GM18517 (cell line): ENCODE measurements around the gene UPF1.
"Not testable (repeated sequence)": the region's sequence is repeated elsewhere in the genome, so short reads cannot be mapped to it uniquely, and the experiment has no call there.

Experiments used
- ATAC-seq: cut with Tn5 transposase; IDR thresholded peaks from one replicate; pipeline ENCODE4 v1.9.1; 2021; ENCODE audit warnings: mild to moderate bottlenecking, moderate library complexity; ENCODE audit not compliant: unreplicated experiment

Gene UPF1

DNA sequence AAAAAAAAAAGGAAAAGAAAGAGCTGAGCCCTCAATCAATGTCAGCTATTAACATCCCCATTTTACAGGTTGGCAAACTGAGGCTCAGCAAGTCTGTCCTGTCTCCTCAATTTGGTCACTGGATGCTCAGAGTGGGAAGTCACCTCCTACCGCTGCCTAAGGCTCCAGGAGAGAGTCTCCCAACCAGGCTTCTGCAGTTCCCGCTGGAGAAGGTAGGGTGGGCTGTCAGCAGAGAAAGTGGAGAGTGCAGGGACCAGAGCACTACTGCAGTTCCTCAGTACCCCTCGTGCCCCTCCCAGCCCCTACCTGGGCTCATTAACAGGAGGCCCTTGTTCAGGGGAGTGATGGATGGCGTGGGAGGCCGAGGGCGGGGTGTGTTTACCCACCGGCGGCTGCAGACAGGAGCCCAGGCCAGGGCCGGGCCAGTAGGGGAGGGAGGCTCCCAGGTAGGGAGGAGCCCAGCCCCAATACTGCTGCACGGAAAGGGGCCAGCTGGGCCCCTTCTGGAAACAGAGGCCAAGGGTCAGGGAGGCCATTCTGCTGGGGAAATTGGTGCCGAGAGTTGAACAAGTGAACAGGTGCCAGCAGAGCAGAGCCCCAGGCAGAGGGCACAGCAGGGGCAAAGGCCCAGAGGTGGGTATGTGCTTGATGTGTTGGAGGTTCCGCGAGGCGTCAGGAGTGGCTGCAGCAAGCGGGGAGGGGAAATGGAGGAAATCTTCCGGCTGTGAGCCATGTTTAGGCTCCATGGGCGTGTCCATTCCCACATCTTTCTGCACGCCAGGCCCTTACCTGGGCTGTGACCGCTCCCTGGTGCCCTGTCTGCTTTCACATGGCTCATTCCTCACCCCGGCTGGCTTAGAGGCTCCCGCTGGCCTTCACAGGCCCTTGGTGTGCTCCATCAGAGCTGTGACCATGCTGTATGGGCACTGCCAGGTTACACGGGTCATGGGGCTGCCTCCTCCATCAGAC is 33.1 kb upstream of the UPF1 start:
- ATAC-seq, result no peak

DNA sequence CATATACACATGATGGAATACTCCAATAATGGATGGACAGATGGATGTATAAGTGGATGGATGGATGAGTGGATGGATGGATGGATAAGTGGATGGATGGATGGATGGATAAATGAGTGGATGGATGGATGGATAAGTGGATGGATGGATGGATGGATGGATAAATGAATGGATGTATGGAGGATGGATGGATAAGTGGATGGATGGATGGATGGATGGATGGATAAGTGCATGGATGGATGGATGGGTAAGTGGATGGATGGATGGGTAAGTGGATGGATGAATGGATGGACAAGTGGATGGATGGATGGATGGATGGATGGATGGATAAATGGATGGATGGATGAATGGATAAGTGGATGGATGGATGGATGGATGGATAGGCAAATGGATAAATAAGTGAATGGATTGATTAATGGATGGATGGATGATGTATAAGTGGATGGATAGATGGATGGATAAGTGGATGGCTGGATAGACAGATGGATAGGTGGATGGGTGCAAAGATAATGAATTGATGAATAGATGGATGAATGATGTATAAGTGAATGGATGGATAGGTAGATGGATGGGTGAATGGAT is 32.3 kb upstream of the UPF1 start:
- no peak for ATAC-seq

DNA sequence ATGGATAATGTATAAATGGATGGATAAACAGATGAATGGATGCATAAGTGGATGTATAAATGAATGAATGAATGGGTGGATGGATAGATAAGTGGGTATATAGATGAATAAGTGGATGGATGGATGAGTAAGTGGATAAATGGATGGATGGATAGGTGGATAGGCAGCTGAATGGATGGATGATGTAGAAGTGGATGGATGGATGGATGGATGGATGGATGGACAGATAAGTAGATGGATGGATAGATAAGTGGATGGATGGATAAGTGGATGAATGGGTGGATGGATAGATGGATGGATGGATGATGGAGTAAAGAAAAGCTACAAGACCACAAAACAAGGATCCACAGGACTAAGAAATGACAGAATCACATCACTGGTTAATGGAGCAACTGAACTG is 31.7 kb upstream of the UPF1 start:
- ATAC-seq, result no peak

DNA sequence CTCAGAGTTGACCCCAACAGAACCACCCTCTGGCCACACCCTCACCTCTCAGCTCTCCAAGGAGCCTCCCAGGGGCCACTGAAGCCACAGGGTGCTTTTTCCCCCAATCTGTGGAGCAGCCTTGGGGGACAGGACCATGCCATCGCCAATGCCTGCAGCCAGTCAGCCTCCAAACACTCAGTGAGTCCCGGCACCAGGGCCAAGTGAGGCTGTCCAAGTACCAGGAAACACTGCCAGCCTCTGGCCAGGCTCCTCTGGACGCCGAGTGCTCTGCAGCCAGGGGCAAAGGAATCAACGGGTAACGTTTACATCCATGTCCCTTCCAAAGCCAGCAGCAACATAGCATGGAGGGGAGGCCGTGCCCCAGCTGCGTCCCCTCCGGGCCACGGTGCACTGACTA is 31.1 kb upstream of the UPF1 start:
- ATAC-seq, result no peak

DNA sequence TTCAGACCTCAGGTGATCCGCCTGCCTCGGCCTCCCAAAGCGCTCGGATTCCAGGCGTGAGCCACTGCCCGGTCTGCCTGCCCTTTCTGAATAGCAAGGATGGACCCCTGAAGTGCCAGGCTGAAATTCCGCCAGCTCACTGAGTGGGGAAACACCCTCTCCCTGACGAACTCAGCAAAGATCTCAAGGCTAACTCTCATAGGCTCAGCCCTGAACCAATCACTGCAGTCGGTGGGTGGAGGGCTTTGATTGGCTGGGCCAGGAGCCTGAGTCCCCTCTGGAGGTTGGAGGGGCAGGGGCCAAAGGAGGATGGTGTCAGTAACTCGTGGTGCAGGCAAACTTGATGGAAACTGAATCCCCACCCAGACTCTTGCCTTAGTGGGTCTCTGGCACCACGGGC is 29.4 kb upstream of the UPF1 start:
- ATAC-seq, result no peak

DNA sequence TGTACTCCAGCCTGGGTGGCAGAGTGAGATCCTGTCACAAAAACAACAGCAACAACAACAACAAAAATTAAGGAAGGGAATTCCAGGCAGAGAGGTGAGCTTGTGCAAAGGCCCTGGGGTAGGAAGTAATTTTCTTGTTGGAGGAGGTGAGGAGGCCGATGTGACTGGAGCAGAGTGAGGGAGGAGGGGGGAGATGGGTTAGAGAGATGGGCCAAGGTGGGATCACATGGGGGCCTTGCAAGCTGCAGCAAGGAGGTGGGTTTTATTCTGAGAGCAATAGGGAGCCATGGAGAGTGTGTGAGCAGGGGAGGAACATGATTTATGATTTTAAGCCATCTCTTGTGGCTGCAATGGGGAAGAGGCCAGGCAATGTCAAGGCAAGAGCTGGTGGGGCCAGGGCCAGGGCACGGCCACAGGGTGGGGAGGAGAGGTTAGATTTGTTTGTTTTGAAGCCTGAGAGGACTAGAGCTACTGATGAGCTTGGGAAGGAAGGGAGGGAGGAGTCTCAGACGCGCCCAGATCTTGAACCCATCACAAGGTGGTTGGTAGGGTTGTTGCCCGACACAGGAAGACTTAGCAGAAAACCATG is 28.1 kb upstream of the UPF1 start:
- no peak for ATAC-seq

DNA sequence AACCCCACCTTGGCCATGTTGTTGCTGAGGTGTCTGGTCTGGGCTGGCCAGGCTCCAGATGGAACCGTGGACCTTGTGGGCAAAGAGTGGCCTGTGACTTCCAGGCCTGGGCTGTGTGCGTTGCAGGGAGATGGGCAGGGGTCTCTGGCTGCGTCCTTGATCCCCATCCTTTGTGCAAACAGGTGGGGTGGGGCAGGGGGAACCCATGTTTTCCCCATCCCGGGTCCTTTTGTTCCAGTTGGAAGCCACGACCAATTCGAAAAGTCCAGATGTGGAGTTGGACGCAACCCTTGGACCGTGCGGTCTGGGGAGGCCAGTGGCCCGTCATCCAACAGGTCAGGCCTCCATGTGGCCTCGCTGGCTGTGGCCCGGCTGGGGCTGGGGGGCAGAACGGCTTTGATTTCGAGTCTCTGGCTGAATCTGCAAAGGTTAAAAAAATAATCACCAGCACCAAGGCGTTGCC is 27.6 kb upstream of the UPF1 start:
- ATAC-seq, result no peak

DNA sequence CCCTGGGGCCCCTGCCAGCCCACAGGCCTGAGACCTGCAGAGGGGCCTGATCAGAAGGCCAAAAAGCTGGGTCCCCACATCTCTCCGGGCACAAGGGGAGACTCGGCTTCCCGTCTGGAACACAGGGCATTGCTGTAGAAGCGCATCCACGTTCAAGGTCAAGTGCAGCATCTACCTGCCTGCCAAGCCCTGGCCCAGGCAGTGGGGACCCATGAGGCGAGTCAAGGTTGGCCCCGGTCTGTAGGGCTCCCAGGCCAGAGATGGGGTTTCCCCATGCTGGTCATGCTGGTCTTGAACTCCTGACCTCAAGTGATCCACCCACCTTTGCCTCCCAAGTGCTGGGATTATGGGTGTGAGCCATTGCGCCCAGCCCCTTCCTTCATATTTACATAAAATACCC is 27.1 kb upstream of the UPF1 start:
- ATAC-seq, result no peak

DNA sequence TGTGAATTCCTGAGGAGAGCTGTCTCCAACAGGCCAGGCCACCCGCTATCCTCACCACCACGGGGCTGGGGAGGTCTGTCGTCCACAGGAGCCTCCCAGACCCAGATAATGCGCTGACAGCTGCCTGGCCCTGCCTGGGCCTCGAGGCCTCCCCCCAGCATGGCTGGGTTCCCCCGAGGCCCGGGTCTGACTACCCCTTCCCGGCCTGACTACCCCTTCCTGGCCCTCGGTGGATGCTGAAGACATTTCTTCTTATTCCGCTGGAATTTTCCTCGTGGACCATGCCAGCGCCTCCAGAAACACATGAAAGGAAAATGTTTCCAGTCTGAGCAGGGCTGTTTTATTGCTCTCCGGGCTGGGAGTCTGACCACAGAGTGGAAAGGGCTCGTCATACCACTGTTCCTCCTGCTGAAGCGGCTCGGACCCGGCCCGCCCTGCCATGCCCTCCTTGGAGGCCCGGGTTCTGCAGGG is 23.9 kb upstream of the UPF1 start:
- ATAC-seq, result no peak

DNA sequence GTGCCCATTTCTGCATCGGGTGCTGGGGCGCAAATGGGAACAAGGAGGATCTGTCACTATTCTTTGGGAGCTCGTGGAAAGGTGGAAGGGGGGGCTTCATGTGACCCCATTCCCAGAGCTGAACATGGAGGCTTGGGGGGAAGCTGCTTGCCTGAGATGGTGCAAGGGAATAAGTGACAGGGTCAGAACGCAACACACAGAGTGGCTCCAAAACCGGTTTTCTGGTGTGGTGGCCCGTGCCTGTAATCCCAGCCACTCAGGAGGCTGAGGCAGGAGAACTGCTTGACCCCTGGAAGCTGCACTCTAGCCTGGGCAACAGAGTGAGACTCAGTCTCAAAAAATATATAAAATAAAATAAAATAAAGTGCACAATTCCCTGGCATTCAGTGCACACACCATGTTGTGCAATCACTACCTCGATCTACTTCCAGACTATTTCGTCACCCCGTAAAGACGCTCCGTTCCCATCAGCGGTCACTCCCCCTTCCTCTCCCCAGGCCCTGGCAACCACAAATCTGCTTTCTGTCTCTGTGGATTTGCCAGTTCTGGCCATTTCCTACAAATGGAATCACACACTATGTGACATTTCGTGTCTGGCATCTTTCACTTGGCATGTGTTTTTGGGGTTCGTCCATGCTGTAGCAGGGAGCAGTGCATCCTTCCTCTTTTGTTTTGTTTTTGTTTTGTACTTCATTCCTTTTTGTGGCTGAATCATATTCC is 22.4 kb upstream of the UPF1 start:
- ATAC-seq, result no peak

DNA sequence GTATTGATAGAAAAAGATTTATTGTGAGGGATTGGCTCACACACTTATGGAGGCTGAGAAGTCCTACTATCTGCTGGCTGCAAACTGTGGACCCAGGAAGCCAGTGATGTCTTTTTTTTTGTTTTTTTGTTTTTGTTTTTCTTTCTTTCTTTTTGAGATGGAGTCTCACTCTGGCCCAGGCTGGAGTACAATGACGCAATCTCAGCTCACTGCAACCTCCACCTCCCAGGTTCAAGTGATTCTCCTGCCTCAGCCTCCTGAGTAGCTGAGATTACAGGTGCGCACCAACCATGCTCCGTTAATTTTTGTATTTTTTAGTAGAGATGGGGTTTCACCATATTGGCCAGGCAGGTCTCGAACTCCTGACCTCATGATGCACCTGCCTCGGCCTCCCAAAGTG is 20.1 kb upstream of the UPF1 start:
- not testable (repeated sequence) for ATAC-seq

DNA sequence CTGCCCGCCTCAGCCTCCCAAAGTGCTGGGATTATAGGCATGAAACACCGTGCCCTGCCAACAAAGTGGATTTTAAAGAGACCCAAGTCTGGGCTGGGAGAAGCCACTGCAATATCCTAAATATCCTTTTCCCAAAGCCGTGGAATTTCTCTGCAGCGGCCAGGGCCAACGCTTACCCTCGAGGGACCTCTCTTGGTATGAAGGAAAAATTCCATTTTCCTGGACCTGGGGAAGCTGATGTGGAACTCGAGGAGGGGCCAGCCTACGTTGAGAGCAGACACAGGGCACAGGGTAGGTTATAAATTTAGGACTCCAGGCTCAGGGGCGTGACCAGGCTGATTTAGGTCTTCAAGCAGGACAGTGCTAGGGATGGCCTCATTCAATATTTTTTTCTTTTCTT is 17.7 kb upstream of the UPF1 start:
- ATAC-seq, result no peak

DNA sequence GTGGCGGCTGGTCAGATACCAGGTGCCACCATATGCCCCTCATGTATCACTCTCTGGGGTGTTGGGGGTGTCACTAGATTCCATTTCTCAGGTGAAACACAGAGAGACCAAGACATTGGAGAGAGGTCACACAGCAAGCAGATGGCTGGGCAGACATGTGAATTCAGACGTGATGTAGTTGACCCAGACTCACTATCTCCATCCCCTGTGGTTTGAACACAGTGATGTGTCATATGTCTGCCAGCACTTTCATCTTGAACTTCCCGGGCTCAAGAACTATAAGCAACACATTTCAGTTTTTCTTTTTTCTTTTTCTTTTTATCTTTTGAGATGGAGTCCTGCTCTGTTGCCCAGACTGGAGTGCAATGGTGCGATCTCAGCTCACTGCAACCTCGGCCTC is 16.1 kb upstream of the UPF1 start:
- ATAC-seq, result no peak

DNA sequence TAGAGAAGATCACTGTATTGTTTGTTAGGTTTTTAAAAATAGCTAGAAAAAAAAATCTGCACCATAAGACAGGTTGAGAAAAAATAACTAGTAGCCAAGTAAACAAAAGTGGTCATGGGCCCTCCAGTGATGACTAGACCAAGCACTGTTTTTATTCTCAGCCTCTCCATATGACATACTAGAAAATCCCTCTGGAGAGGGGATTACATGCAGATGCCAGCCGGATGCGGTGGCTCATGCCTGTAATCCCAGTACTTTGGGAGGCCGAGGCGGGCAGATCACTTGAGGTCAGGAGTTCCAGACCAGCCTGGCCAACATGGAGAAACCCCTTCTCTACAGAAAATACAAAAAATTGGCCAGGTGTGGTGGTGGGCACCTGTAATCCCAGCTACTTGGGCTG is 15.1 kb upstream of the UPF1 start:
- ATAC-seq, result not testable (repeated sequence)

DNA sequence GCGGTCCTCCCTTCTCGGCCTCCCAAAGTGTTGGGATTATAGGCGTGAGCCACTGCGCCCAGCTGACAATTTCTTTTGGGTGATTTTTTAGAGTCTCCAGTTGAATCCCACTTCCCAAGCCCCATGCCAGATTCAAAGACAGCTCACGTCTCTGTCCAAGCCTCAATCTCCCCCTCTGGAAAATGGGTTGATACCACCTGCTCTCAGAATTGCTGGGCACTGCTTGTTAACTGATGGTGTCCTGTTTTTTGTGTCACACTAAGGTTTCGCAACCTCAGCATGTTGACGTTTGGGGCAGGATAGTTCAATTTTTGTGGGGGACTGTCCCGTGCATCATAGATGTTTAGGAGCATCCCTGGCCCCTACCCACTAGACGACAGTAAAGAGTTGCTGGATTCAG is 14.2 kb upstream of the UPF1 start:
- no peak for ATAC-seq

DNA sequence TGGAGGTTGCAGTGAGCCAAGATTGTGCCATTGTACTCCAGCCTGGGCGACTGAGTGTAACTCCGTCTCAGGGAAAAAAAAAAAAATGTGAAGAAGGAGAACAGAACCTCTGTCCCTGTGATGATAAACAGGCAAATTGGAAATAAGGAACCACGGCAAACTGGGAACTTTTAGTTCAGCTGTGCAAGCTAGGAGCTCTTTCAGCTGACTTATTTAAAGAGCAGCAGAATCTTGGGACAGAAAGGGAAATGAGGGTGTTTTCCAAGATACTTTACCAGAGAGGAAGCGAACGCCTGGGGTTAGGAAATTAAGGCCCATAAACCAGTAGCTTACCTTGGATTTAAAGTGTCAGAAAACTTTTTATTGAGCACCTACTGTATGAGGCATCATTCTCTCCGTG is 3.0 kb upstream of the UPF1 start:
- ATAC-seq, result no peak

DNA sequence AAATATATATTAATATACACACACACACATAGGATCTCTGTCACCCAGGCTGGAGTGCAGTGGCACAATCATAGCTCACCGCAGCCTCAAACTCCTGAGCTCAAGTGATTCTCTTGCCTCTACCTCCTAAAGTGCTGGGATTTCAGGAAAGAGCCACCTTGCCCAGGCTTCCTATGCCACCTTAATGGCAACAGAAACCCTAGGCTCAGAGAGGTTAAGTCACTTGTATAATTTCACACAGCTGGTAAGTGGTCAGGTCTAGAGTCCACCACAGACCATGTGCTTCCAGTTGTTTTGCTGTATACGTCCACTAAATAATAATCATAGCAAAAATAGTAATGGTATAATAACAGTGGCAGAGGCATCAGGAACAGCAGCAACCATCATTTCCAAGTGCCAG is 1.3 kb upstream of the UPF1 start:
- no peak for ATAC-seq

DNA sequence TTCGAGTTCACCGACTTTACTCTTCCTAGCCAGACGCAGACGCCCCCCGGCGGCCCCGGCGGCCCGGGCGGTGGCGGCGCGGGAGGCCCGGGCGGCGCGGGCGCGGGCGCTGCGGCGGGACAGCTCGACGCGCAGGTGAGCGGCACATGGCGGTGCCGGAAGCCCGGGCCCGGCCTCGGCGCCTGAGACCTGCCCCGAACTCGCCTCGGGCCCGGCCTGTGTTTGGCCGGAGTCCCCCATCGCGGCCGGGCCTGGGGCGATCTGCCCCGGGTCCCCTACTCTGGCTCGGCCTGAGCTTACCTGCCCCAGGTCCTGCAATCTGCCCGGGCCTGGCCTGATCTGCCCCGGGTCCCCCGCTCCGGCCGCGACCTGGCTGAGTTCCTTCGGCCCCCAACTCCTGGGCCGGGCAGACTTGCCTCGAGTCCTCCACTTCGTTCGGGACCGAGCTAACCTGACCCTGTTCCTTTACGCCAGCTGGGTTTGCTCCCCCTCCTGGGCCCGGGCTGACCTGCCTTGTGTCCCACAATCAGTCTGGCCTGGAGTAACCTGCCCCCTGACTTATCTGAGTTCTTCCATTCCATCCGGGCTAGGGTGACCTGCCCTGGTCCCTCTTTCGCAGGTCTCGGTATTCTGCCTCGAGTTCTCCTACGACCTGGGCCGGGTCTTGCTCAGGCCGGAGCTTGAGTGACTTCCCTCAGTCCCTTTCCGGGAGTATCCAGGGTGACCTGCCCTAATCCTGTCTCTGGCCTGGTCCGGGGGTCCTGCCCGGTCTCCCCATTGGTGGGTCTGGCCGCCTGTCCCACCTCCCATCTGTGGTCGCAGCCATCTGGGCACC is 764 bp downstream of the UPF1 start:
- peak; percentile 12 for ATAC-seq

DNA sequence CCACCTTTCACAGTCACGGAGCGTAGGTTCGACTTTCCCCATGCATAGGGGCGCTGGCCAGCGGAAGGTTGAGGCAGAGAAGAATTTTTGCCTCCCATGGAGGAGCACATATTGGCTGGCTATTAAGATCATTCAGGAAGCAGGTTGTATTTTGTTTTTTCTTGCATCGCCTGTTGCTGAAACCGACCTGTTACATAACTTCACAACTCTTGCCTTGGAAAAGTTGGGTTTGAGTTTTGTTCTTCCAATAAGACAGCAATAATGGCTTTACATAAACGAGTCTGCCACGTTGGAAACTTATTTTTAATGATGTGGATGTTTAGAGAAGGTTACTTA is 1.4 kb downstream of the UPF1 start:
- ATAC-seq, result no peak

DNA sequence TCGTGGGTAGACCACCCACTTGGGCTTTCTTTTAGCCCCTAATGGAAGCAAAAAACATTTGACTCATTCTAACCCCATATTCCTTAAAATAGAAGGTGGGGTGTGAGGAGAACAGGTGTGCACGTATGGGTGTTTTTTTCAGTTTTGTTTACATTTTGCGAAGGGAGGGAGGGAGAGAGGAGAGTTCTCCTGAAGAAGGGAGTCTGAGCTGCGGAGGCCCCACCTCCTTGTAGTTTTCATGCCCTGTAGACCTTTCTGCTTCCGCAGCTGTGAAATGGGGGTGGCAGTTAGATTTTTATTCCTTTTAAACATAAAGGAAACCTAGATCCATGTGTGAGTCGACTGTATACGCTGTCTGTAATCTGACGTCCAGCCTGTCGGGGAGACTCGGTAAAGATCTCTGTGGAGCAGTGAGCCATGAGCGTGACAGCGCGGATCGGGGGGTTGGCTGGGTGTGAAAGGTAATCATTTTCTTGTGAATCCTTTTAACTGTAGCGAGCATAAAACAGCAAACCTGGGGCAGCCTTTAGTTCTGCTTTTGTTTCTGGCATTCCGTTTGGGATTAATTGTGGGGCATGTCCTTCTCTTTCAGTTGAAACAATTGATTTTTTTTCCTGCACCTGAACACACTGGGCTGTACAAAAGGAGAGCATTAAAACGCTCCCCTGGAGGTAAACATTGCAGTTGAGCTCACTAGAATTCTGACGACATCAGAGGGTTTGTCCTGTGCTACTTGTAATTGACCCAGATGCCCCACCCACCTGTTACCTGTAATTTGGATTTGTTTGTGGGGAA is 2.3 kb downstream of the UPF1 start:
- no peak for ATAC-seq
